Heart left ventricle (tissue), 13 donors: Measurements from ENCODE around the gene JUP.

ENCODE experiments used
- POLR2A ChIP-seq, 2 donors: fragments of 450-650 bp; IDR thresholded peaks; one replicate each; pipeline ENCODE4 v1.6.1; 2017; ENCODE audit warnings: antibody characterized with exemption in 2 of 2, mild to moderate bottlenecking in 2 of 2, moderate library complexity in 2 of 2
- TF ChIP-seq, protein P1 (sequence below), 12 donors: fragments of 200-600 bp; sonication (generic) in 4 of 12; IDR thresholded peaks; one replicate each; pipeline versions ENCODE4 v1.5.0 to v1.8.0; 2018 to 2022; ENCODE audit warnings: antibody characterized with exemption in 12 of 12, mild to moderate bottlenecking in 5 of 12
- donor health status: ischemic (EF 13 %, LVEDD 7.1; RV severe dilation, severe dysfunction).
- donor health status: DM: no; HTN: yes; CAD: no.
- donor health status: DM: no; HTN: no; CAD: no.
- donor health status: ischemic (EF 25% LVEDD 6.9; RV normal size, moderate dysfunction).
- donor health status: ischemic (EF 25% LVEDD 5.7; RV mildly dilated, moderate dysfunction).
- donor health status: ischemic (EF 35%, LVEDD 5.7; RV mildly dilated, moderate dysfunction).
- donor health status: nonischemic (EF 11% LVEDD 7.7; RV severe dilation, severe dysfunction).
- donor health status: DM: yes; HTN: yes; CAD: no.
- donor health status: PGD.
- donor health status: ischemic (EF 29% LVEDD 5.4; RV normal size, mild dysfunction).
- donor health status: nonischemic (EF 23%, LVEDD 6.1; RV moderate dilation, normal function).

DNA sequence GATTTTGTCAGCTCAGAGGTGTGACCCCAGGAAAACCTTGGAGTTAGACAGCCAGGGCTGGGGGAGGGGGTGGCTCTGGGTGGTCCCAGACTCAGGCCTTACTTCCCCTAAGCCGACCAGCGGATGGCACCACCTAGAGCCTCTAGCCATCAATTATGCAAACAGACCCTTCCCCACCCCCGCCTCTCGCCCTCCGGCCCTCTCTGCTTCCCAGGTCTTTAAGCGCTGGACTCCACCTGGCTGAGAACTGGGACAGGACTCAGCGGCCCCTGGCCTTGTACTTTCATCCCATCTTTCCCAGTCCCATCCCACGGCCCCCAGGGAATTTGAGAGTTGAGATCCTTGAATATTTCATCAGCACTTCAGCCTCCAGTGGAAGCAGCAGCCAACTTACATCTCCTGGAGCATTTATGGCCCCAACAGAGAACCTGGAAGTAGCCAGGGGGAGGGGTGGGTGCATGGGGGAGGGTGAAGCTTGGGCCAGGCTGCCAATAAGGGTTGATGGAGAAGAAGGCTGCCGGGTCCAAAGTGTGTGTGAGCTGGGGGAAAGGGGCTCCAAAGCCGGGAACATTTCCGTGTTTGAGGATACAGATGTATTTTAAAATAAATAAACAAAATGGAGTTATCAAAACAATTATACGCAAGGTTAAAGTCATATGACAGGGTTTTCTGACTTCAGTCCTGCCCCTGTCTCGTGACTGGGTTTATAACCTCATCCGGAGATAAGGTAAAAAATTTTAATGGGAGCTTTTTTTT is 7.5 kb upstream of the JUP start:
- TF ChIP-seq, protein P1, sequence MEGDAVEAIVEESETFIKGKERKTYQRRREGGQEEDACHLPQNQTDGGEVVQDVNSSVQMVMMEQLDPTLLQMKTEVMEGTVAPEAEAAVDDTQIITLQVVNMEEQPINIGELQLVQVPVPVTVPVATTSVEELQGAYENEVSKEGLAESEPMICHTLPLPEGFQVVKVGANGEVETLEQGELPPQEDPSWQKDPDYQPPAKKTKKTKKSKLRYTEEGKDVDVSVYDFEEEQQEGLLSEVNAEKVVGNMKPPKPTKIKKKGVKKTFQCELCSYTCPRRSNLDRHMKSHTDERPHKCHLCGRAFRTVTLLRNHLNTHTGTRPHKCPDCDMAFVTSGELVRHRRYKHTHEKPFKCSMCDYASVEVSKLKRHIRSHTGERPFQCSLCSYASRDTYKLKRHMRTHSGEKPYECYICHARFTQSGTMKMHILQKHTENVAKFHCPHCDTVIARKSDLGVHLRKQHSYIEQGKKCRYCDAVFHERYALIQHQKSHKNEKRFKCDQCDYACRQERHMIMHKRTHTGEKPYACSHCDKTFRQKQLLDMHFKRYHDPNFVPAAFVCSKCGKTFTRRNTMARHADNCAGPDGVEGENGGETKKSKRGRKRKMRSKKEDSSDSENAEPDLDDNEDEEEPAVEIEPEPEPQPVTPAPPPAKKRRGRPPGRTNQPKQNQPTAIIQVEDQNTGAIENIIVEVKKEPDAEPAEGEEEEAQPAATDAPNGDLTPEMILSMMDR (IDR thresholded peaks at IDR 0.05) = no peak
- TF ChIP-seq POLR2A (IDR thresholded peaks at IDR 0.05) = no peak
